ENCODE data around the gene ATP5F1E.

The ATP5F1E gene

DNA sequence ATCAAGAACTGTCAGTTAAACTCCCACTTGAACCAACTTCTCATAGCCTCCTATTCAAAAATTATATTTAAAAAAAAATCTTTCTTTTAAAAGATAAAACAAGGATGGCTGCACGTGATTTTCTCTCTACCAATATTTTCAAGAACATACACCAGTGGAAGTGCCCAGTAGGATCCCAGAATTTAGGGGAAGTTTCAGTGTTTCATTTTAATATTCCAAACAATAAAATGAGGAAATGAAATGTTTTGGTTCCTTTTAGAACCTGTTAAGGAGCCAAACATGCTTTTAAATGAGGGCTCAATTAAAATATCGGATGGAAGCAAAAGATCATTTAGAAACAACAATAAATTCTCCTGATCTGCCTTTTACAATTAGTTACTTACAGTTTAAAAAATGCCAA lies 36.9 kb upstream of the ATP5F1E start:
- no peaks in the 10 kb centered on the region for H3K36me3 ChIP-seq (ENCODE audit: control insufficient read depth in 1 of 2, insufficient read depth in 2 of 2, low read length in 2 of 2)
- H3K23ac ChIP-seq (ENCODE audit: low read length) = no peak overlapping the region
- no peak overlapping the region for H4K91ac ChIP-seq (ENCODE audit: low read depth, low read length)
- H3K79me1 ChIP-seq (ENCODE audit: low read length) = no peaks in the 10 kb centered on the region
- no peak for DNase-seq
- no peaks in the 10 kb centered on the region for H3K4me1 ChIP-seq (ENCODE audit: control insufficient read depth in 1 of 2, insufficient read depth in 2 of 2, low read length in 2 of 2)
- H2BK12ac ChIP-seq (ENCODE audit: low read length) = no peak overlapping the region
- no peak overlapping the region for H3K9ac ChIP-seq (ENCODE audit: low read length)
- no peak overlapping the region for H3K4ac ChIP-seq (ENCODE audit: low read depth, low read length)
- no peak overlapping the region for H3K18ac ChIP-seq (ENCODE audit: low read length)
- H4K8ac ChIP-seq (ENCODE audit: low read depth, low read length) = no peak overlapping the region
- H2BK5ac ChIP-seq (ENCODE audit: low read depth, low read length, poor library complexity) = no peak overlapping the region
- no peak overlapping the region for H4K12ac ChIP-seq (ENCODE audit: low read depth, low read length)
- H3K27ac ChIP-seq (ENCODE audit: low read depth, low read length) = no peak overlapping the region
- WGBS (ENCODE audit: extremely low coverage, insufficient coverage, insufficient read length) = no CpG with 5 or more reads among the region's 2 CpGs
- no peaks in the 10 kb centered on the region for H3K79me2 ChIP-seq (ENCODE audit: control insufficient read depth, insufficient read depth, low read length, poor library complexity)
- no peak overlapping the region for H2AK5ac ChIP-seq (ENCODE audit: low read length)
- H3K4me3 ChIP-seq (ENCODE audit: low read depth, low read length) = no peak overlapping the region
- H3K14ac ChIP-seq (ENCODE audit: low read length) = no peak overlapping the region
- H3K4me2 ChIP-seq (ENCODE audit: low read length) = no peak overlapping the region
- no peak overlapping the region for H2BK120ac ChIP-seq (ENCODE audit: insufficient read depth, low read length, poor library complexity)
- no peaks in the 10 kb centered on the region for H3K27me3 ChIP-seq (ENCODE audit: insufficient read depth, low read length)
- H2AFZ ChIP-seq (ENCODE audit: insufficient read depth, low read length, poor library complexity) = no peak overlapping the region
- H3K9me3 ChIP-seq (ENCODE audit: insufficient read depth, low read depth, low read length) = no peaks in the 10 kb centered on the region

DNA sequence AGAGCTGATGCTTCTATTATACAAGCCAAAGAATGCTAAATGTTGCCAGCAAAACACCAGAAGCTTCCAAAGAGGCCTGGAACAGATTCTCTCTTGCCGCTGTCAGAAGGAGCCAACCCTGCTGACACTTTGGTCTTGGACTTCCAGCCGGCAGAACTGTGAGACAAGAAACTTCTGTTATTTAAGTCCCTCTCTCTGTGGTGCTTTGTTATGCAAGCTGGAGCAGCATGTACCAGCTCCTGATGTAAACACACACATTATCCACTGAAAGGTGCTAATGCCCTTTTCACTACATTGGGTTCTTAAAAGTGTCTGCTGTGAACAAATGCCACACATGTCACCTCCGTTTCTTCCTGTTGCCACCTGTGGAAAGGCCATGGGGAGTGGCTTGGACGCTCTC lies 36.4 kb upstream of the ATP5F1E start:
- H2BK12ac ChIP-seq (ENCODE audit: low read length) = no peak overlapping the region
- H4K8ac ChIP-seq (ENCODE audit: low read depth, low read length) = no peak overlapping the region
- H3K79me2 ChIP-seq (ENCODE audit: control insufficient read depth, insufficient read depth, low read length, poor library complexity) = no peaks in the 10 kb centered on the region
- H3K14ac ChIP-seq (ENCODE audit: low read length) = no peak overlapping the region
- H3K9ac ChIP-seq (ENCODE audit: low read length) = no peak overlapping the region
- H3K27me3 ChIP-seq (ENCODE audit: insufficient read depth, low read length) = no peaks in the 10 kb centered on the region
- no peak overlapping the region for H3K4me3 ChIP-seq (ENCODE audit: low read depth, low read length)
- H3K4me2 ChIP-seq (ENCODE audit: low read length) = no peak overlapping the region
- no peak overlapping the region for H2AFZ ChIP-seq (ENCODE audit: insufficient read depth, low read length, poor library complexity)
- H3K9me3 ChIP-seq (ENCODE audit: insufficient read depth, low read depth, low read length) = no peaks in the 10 kb centered on the region
- H3K4me1 ChIP-seq (ENCODE audit: control insufficient read depth in 1 of 2, insufficient read depth in 2 of 2, low read length in 2 of 2) = no peaks in the 10 kb centered on the region
- H3K23ac ChIP-seq (ENCODE audit: low read length) = no peak overlapping the region
- no peaks in the 10 kb centered on the region for H3K36me3 ChIP-seq (ENCODE audit: control insufficient read depth in 1 of 2, insufficient read depth in 2 of 2, low read length in 2 of 2)
- H3K27ac ChIP-seq (ENCODE audit: low read depth, low read length) = no peak overlapping the region
- no peak overlapping the region for H4K91ac ChIP-seq (ENCODE audit: low read depth, low read length)
- no peak for DNase-seq
- H2BK120ac ChIP-seq (ENCODE audit: insufficient read depth, low read length, poor library complexity) = no peak overlapping the region
- no peak overlapping the region for H4K12ac ChIP-seq (ENCODE audit: low read depth, low read length)
- WGBS (ENCODE audit: extremely low coverage, insufficient coverage, insufficient read length) = no CpG with 5 or more reads among the region's 4 CpGs
- no peaks in the 10 kb centered on the region for H3K79me1 ChIP-seq (ENCODE audit: low read length)
- no peak overlapping the region for H3K18ac ChIP-seq (ENCODE audit: low read length)
- H2BK5ac ChIP-seq (ENCODE audit: low read depth, low read length, poor library complexity) = no peak overlapping the region
- H3K4ac ChIP-seq (ENCODE audit: low read depth, low read length) = no peak overlapping the region
- H2AK5ac ChIP-seq (ENCODE audit: low read length) = no peak overlapping the region

DNA sequence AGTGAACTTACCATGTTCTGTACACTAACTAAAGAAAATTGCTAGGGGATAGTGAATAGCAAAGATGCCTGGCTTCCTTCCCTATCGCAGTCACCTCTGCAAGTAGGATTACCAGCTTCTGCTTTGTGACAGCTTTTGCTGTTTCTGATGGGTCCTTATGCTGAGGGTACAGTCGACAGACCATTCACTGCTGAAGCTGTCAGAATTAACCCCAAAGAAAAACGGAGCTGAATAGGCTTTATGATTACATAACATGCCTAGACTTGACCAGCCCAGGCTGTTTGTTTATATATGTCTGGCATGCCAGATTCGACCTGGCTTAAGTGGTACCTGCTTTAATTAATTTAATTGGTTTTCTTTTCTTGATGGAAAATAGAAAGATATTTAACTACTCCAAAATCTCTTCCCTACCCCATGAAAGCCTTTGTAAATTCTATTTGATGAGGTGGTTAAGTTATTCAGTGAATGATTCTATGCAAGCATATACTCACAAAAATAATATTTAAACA lies 32.1 kb upstream of the ATP5F1E start:
- Histone ChIP-seq H3K4ac (ENCODE audit: low read depth, low read length) (no peak overlapping the region), H2AFZ (ENCODE audit: insufficient read depth, low read length, poor library complexity) (no peak overlapping the region), H3K79me1 (ENCODE audit: low read length) (no peaks in the 10 kb centered on the region), H2BK120ac (ENCODE audit: insufficient read depth, low read length, poor library complexity) (no peak overlapping the region), H3K9ac (ENCODE audit: low read length) (no peak overlapping the region), H3K18ac (ENCODE audit: low read length) (no peak overlapping the region), H3K9me3 (ENCODE audit: insufficient read depth, low read depth, low read length) (no peaks in the 10 kb centered on the region), H3K4me1 (ENCODE audit: control insufficient read depth in 1 of 2, insufficient read depth in 2 of 2, low read length in 2 of 2) (no peaks in the 10 kb centered on the region), H4K12ac (ENCODE audit: low read depth, low read length) (no peak overlapping the region), H3K36me3 (ENCODE audit: control insufficient read depth in 1 of 2, insufficient read depth in 2 of 2, low read length in 2 of 2) (no peaks in the 10 kb centered on the region), H3K79me2 (ENCODE audit: control insufficient read depth, insufficient read depth, low read length, poor library complexity) (no peaks in the 10 kb centered on the region), H3K27ac (ENCODE audit: low read depth, low read length) (no peak overlapping the region), H3K4me3 (ENCODE audit: low read depth, low read length) (no peak overlapping the region), H4K91ac (ENCODE audit: low read depth, low read length) (no peak overlapping the region), H3K4me2 (ENCODE audit: low read length) (no peak overlapping the region), H2AK5ac (ENCODE audit: low read length) (no peak overlapping the region), H3K14ac (ENCODE audit: low read length) (no peak overlapping the region), H2BK12ac (ENCODE audit: low read length) (no peak overlapping the region), H2BK5ac (ENCODE audit: low read depth, low read length, poor library complexity) (no peak overlapping the region), H3K27me3 (ENCODE audit: insufficient read depth, low read length) (no peaks in the 10 kb centered on the region), H4K8ac (ENCODE audit: low read depth, low read length) (no peak overlapping the region), H3K23ac (ENCODE audit: low read length) (no peak overlapping the region)
- DNase-seq = no peak
- no CpG with 5 or more reads among the region's 4 CpGs for WGBS (ENCODE audit: extremely low coverage, insufficient coverage, insufficient read length)

DNA sequence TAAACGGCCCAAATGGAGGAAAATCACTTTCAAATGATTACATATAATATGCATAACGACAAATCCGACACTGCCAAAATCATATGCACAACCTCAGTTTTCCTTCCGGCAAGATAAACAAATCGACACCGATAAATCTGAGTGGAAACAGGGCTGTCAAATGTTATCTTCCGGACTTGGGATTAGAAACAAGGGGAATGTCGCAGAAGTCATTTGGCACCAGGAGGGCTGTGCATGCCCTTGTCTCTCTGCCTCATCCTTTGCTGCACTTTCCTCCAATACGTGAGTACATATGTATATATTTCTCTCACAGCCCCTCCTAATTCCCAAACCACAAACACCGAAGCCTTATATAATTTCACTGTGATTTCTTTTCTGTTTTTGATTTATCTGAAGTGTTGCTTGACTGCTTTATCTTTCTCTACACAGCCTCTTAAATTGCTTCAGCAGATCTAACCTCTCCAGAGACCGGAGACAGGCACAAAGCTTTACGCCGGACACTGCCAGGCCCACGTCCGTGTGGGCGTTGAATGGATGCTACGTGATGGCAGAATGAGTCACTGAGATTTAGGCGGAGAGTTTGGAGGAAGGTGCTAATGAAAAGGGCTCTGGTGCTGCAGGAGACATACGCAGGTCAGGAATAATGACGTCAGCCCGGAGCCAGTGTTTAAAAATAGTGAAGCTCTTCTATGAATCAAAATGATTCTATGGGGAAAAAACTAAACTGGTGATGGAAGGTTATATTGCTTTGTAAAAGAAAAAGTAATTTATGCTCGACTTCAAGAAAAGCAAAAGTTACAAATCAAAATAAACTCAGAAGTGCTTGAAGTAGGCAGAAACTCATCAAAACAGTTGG lies 31.5 kb upstream of the ATP5F1E start:
- Histone ChIP-seq H3K4me1 (ENCODE audit: control insufficient read depth in 1 of 2, insufficient read depth in 2 of 2, low read length in 2 of 2) (no peaks in the 10 kb centered on the region), H2AFZ (ENCODE audit: insufficient read depth, low read length, poor library complexity) (no peak overlapping the region), H4K12ac (ENCODE audit: low read depth, low read length) (no peak overlapping the region), H3K79me1 (ENCODE audit: low read length) (no peaks in the 10 kb centered on the region), H3K79me2 (ENCODE audit: control insufficient read depth, insufficient read depth, low read length, poor library complexity) (no peaks in the 10 kb centered on the region), H3K9me3 (ENCODE audit: insufficient read depth, low read depth, low read length) (no peaks in the 10 kb centered on the region), H2AK5ac (ENCODE audit: low read length) (no peak overlapping the region), H3K27me3 (ENCODE audit: insufficient read depth, low read length) (no peaks in the 10 kb centered on the region), H3K14ac (ENCODE audit: low read length) (no peak overlapping the region), H4K8ac (ENCODE audit: low read depth, low read length) (no peak overlapping the region), H2BK12ac (ENCODE audit: low read length) (no peak overlapping the region), H3K18ac (ENCODE audit: low read length) (no peak overlapping the region), H3K4ac (ENCODE audit: low read depth, low read length) (no peak overlapping the region), H3K4me2 (ENCODE audit: low read length) (no peak overlapping the region), H3K23ac (ENCODE audit: low read length) (no peak overlapping the region), H4K91ac (ENCODE audit: low read depth, low read length) (no peak overlapping the region), H3K4me3 (ENCODE audit: low read depth, low read length) (no peak overlapping the region), H3K36me3 (ENCODE audit: control insufficient read depth in 1 of 2, insufficient read depth in 2 of 2, low read length in 2 of 2) (no peaks in the 10 kb centered on the region), H3K27ac (ENCODE audit: low read depth, low read length) (no peak overlapping the region), H3K9ac (ENCODE audit: low read length) (no peak overlapping the region), H2BK5ac (ENCODE audit: low read depth, low read length, poor library complexity) (no peak overlapping the region), H2BK120ac (ENCODE audit: insufficient read depth, low read length, poor library complexity) (no peak overlapping the region)
- DNase-seq = peak; percentile 28 to 55
- no CpG with 5 or more reads among the region's 22 CpGs for WGBS (ENCODE audit: extremely low coverage, insufficient coverage, insufficient read length)
